CD4-positive, alpha-beta T cell treated with Interferon alpha-2 for 1 hour (primary cell): Measurements from ENCODE around the gene MARCHF10.
"Not testable (repeated sequence)": the region's sequence is repeated elsewhere in the genome, so short reads cannot be mapped to it uniquely, and the experiment has no call there.

Source experiments
- DNase-seq, 2 donors: peaks; one replicate each; pipeline ENCODE4 v3.0.0-alpha.2; 2020 to 2022

The MARCHF10 gene

GRCh38 chr17:62785983-62786382 is 22.1 kb downstream of the MARCHF10 start:
- not testable (repeated sequence) for DNase-seq

GRCh38 chr17:62782730-62783270 is 25.3 kb downstream of the MARCHF10 start:
- no peak for DNase-seq

- DNase-seq = no peak
These were observed 26.3 kb downstream of the MARCHF10 start for GRCh38 chr17:62781831-62782251.

- DNase-seq = no peak
These were observed 26.8 kb downstream of the MARCHF10 start for GRCh38 chr17:62781356-62781755.

- DNase-seq = no peak
These were observed 27.2 kb downstream of the MARCHF10 start for GRCh38 chr17:62780951-62781350.

- no peak for DNase-seq
These were observed 27.8 kb downstream of the MARCHF10 start for GRCh38 chr17:62780269-62780668.

GRCh38 chr17:62778990-62779681 is 29.0 kb downstream of the MARCHF10 start:
- DNase-seq = no peak

- no peak for DNase-seq
These were observed 32.2 kb downstream of the MARCHF10 start for GRCh38 chr17:62775876-62776275.

- no peak for DNase-seq
These were observed 33.8 kb downstream of the MARCHF10 start for GRCh38 chr17:62774338-62774737.

GRCh38 chr17:62767997-62768396 is 40.1 kb downstream of the MARCHF10 start:
- DNase-seq = no peak

- no peak for DNase-seq
These were observed 42.8 kb downstream of the MARCHF10 start for GRCh38 chr17:62765351-62765750.

- no peak for DNase-seq
These were observed 44.1 kb downstream of the MARCHF10 start for GRCh38 chr17:62763891-62764600.

GRCh38 chr17:62761884-62762283 is 46.2 kb downstream of the MARCHF10 start:
- DNase-seq = no peak

- DNase-seq = no peak
These were observed 47.2 kb downstream of the MARCHF10 start for GRCh38 chr17:62760945-62761267.

GRCh38 chr17:62760059-62760944 is 47.8 kb downstream of the MARCHF10 start:
- DNase-seq = no peak

GRCh38 chr17:62757500-62757951 is 50.6 kb downstream of the MARCHF10 start:
- DNase-seq = no peak

- no peak for DNase-seq
These were observed 51.9 kb downstream of the MARCHF10 start for GRCh38 chr17:62756198-62756597.

- no peak for DNase-seq
These were observed 52.8 kb downstream of the MARCHF10 start for GRCh38 chr17:62755141-62755851.

- no peak for DNase-seq
These were observed 53.5 kb downstream of the MARCHF10 start for GRCh38 chr17:62754631-62755030.

GRCh38 chr17:62753562-62753961 is 54.6 kb downstream of the MARCHF10 start:
- no peak for DNase-seq

GRCh38 chr17:62751060-62751691 is 56.9 kb downstream of the MARCHF10 start:
- no peak for DNase-seq

GRCh38 chr17:62750631-62751051 is 57.5 kb downstream of the MARCHF10 start:
- DNase-seq = no peak
